ENCODE measurements around the gene GNB1.

DNA sequence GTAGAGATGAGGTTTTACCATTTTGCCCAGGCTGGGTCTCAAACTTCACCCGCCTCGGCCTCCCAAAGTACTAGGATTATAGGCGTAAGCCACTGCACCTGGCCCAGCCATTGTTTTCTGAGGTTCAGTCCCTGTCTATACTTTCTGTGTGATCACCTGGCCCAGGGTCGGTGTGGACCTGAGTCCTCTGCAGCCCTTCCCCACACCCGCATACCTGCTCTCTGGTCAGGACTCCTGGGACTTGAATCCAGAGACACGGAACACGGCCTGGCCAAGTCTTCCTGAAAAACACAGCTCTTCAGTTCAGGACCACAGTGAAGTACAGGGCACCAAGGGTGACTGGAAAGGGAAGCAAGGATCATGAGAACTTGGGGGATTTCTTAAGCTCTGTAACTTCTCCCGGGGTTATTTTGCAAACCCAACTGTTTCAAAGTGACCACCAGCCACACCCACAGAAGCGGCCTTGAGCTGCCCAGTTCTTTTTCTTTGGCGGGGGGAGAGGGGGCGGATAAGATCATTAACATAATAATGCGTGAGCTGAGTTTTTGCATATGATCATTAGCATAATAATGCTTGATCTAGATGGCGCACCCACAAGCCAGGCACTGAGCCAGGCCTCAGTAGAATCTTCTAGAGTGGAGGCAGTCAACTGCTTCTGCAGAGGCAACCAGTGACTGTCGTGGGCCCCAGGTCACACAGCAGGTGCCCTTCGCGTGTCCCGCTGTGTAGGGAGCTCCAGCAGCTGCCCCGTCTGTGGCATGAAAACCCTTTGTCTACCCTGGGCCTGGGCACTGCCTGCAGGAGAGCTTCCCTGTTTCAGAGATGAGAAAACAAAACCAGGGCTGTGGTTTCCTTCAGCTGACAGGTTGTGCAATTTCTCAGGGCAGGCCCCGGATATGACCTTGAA lies 110.9 kb downstream of the GNB1 start:
- TF ChIP-seq, protein P1, sequence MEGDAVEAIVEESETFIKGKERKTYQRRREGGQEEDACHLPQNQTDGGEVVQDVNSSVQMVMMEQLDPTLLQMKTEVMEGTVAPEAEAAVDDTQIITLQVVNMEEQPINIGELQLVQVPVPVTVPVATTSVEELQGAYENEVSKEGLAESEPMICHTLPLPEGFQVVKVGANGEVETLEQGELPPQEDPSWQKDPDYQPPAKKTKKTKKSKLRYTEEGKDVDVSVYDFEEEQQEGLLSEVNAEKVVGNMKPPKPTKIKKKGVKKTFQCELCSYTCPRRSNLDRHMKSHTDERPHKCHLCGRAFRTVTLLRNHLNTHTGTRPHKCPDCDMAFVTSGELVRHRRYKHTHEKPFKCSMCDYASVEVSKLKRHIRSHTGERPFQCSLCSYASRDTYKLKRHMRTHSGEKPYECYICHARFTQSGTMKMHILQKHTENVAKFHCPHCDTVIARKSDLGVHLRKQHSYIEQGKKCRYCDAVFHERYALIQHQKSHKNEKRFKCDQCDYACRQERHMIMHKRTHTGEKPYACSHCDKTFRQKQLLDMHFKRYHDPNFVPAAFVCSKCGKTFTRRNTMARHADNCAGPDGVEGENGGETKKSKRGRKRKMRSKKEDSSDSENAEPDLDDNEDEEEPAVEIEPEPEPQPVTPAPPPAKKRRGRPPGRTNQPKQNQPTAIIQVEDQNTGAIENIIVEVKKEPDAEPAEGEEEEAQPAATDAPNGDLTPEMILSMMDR (IDR thresholded peaks at IDR 0.05) = no peak
- TF ChIP-seq POLR2A (IDR thresholded peaks at IDR 0.05) = peak in 1 of 4 donors; percentile 44
